Testis (tissue), 3 donors: ENCODE data around the gene TSPAN10. TPM values are rescaled to one million over a fixed set of nuclear protein-coding genes. Genes with fewer than 3 reads are reported as not detected.

ENCODE experiments used
- DNase-seq: peaks from one replicate; pipeline ENCODE4 v3.0.0-alpha.2; 2019
- H3K27ac ChIP-seq, 2 donors: fragments of 200-600 bp; sonication (generic); one replicate each; pipeline ENCODE4 v1.5.1; 2019
- H3K27me3 ChIP-seq: fragments of 200-600 bp; sonication (generic); one replicate; pipeline ENCODE4 v1.5.1; 2019
- H3K36me3 ChIP-seq: fragments of 200-600 bp; sonication (generic); one replicate; pipeline ENCODE4 v1.5.1; 2017; ENCODE audit warnings: low read depth; ENCODE audit errors: missing control alignments
- H3K4me1 ChIP-seq: fragments of 200-600 bp; sonication (generic); one replicate; pipeline ENCODE4 v1.5.1; 2019
- H3K4me3 ChIP-seq, 2 donors: fragments of 200-600 bp; sonication (generic); one replicate each; pipeline ENCODE4 v1.5.1; 2017 to 2019
- H3K9me3 ChIP-seq: fragments of 200-600 bp; sonication (generic); one replicate; pipeline ENCODE4 v1.5.1; 2017
- POLR2A ChIP-seq: fragments of 450-650 bp; IDR thresholded peaks from one replicate; pipeline ENCODE4 v1.6.1; 2017; ENCODE audit warnings: antibody characterized with exemption, mild to moderate bottlenecking, moderate library complexity
- WGBS, 2 donors: methylation state at CpG; one replicate each; pipeline ENCODE4 v1.1.5; 2018; 5-methylcytosine and 5-hydroxymethylcytosine counted together
- intact Hi-C: fragments of 100-400 bp; cut with DNase I; formaldehyde crosslinking; loops from one replicate; pipeline ENCODE4 v1.15.1; 2023; ENCODE audit warnings: low total_unique reads
- polyA plus RNA-seq: library from polyadenylated mRNA; stranded (reverse); fragments of 350-450 nt; fragmentation: Illumina TruSeq; extraction: RNeasy Lipid Tissue Mini Kit (QIAGEN cat#74804); gene quantifications from one replicate; pipeline ENCODE4 v1.2.3, GENCODE V29; 2014; ENCODE audit warnings: low read depth, low replicate concordance; ENCODE audit not compliant: insufficient read depth
- total RNA-seq, 2 donors: library from RNA; depleted of rRNA; stranded (reverse); fragments of >200 nt; gene quantifications; one replicate each; pipeline ENCODE4 v1.2.3, GENCODE V29; 2016
- TF ChIP-seq, protein P1 (sequence below), 3 experiments: fragments of 450-650 bp in 2 of 3; fragments of 200-600 bp in 1 of 3; sonication (generic) in 1 of 3; IDR thresholded peaks; one replicate each; pipeline ENCODE4 v1.5.1; 2016 to 2019; ENCODE audit warnings: antibody characterized with exemption in 3 of 3, mild to moderate bottlenecking in 2 of 3, moderate library complexity in 1 of 3

TSPAN10 gene
- total and polyA plus RNA-seq, 3 donors from 2014 or later: 1.2 to 3.1 (median 1.3) TPM

DNA sequence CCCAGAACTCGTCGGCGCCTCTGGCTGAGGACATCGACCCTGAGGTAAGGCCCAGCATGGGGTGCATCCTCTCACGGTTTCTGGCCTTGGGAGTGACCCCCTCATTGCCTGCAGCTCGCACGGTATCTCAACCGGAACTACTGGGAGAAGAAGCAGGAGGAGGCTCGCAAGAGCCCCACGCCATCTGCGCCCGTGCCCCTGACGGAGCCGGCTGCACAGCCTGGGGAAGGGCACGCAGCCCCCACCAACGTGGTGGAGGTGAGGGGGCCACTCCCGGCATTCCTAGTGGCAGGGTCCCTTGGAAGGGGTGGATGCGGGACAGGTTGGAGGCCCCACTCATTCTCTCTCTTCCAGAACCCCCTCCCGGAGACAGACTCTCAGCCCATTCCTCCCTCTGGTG lies 57.8 kb downstream of the TSPAN10 start:
- H3K4me1 ChIP-seq: no peaks in the 10 kb centered on the region
- H3K9me3 ChIP-seq: no peaks in the 10 kb centered on the region
- TF ChIP-seq, protein P1, sequence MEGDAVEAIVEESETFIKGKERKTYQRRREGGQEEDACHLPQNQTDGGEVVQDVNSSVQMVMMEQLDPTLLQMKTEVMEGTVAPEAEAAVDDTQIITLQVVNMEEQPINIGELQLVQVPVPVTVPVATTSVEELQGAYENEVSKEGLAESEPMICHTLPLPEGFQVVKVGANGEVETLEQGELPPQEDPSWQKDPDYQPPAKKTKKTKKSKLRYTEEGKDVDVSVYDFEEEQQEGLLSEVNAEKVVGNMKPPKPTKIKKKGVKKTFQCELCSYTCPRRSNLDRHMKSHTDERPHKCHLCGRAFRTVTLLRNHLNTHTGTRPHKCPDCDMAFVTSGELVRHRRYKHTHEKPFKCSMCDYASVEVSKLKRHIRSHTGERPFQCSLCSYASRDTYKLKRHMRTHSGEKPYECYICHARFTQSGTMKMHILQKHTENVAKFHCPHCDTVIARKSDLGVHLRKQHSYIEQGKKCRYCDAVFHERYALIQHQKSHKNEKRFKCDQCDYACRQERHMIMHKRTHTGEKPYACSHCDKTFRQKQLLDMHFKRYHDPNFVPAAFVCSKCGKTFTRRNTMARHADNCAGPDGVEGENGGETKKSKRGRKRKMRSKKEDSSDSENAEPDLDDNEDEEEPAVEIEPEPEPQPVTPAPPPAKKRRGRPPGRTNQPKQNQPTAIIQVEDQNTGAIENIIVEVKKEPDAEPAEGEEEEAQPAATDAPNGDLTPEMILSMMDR (IDR thresholded peaks at IDR 0.05): no peak
- TF ChIP-seq POLR2A: no peak
- no peaks in the 10 kb centered on the region for H3K27me3 ChIP-seq
- H3K36me3 ChIP-seq: no peaks in the 10 kb centered on the region
- WGBS, 2 donors: 86 to 94% methylated on average over 6 to 19 of the region's 19 CpGs
- intact Hi-C loops: no loop called here
- DNase-seq: no peak
- H3K27ac ChIP-seq: no peak overlapping the region
- no peak overlapping the region for H3K4me3 ChIP-seq

DNA sequence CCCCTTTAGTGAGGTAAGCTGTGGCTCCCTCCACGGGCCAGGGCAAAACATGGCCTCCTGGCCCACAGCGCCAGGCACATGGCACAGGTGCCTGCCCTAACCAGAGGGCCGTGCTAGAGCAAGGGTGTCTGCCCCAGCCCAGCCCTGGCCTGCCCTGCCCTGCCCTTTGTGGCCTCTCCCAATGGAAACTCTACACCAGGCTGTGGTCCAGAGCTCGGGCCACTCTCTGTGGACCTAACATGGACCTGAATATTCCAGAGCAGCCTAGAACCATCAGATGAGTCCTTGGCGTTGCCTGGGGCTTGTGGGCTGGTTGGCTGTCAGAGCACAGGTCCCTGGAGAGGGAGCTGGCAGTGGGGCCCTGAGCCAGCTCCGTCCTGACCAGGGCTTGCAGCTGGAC lies 58.2 kb downstream of the TSPAN10 start:
- TF ChIP-seq, protein P1 (IDR thresholded peaks at IDR 0.05): no peak
- no peak for TF ChIP-seq POLR2A
- DNase-seq: no peak
- Histone ChIP-seq H3K4me3 (no peak overlapping the region), H3K27ac (no peak overlapping the region), H3K9me3 (no peaks in the 10 kb centered on the region), H3K36me3 (no peaks in the 10 kb centered on the region), H3K27me3 (no peaks in the 10 kb centered on the region), H3K4me1 (no peaks in the 10 kb centered on the region)
- whole genome bisulfite sequencing, 2 donors: 84% methylated on average over 6 of the region's 6 CpGs; no CpG with 5 or more reads in 1 of the 2 donors
- intact Hi-C loops: no loop called here

DNA sequence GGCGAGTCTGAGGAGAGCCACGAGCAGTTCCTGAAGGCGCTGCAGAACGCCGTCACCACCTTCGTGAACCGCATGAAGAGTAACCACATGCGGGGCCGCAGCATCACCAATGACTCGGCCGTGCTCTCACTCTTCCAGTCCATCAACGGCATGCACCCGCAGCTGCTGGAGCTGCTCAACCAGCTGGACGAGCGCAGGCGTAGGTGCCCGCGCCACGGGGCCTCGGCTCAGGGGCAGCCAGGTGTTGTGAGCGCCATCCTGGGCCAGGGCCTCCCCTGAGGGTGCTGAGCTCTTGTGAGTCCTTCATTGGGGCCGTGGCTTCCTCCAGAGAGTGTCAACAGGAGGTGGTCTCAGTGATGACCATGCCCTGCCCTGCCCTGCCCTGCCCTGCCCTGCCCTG lies 58.8 kb downstream of the TSPAN10 start:
- H3K27me3 ChIP-seq: no peaks in the 10 kb centered on the region
- intact Hi-C loops: no loop called here
- TF ChIP-seq POLR2A: no peak
- TF ChIP-seq, protein P1 (IDR thresholded peaks at IDR 0.05): no peak
- DNase-seq: no peak
- no peaks in the 10 kb centered on the region for H3K36me3 ChIP-seq
- 94 to 96% methylated on average over 9 to 20 of the region's 22 CpGs for WGBS, 2 donors
- no peak overlapping the region for H3K4me3 ChIP-seq
- no peaks in the 10 kb centered on the region for H3K4me1 ChIP-seq
- H3K27ac ChIP-seq: no peak overlapping the region
- H3K9me3 ChIP-seq: no peaks in the 10 kb centered on the region

DNA sequence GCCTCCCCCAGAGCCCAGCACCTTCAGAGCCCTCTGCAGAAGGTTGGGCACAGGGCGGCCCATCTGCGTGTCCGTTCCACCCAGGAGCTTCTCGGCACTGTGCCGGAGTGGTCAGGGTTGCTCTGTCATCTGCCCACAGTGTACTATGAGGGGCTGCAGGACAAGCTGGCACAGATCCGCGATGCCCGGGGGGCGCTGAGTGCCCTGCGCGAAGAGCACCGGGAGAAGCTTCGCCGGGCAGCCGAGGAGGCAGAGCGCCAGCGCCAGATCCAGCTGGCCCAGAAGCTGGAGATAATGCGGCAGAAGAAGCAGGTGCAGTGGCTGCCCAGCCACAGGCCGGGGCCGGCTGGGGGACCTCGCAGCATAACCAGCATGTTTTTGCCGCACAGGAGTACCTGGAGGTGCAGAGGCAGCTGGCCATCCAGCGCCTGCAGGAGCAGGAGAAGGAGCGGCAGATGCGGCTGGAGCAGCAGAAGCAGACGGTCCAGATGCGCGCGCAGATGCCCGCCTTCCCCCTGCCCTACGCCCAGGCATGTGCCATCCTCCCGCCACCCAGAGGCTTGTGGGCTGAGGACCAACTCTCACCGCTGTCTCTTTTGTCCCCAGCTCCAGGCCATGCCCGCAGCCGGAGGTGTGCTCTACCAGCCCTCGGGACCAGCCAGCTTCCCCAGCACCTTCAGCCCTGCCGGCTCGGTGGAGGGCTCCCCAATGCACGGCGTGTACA lies 59.4 kb downstream of the TSPAN10 start:
- Histone ChIP-seq H3K4me1 (peaks cover 3% of the 10 kb centered on the region), H3K27me3 (no peaks in the 10 kb centered on the region), H3K27ac (no peak overlapping the region), H3K9me3 (no peaks in the 10 kb centered on the region), H3K4me3 (no peak overlapping the region), H3K36me3 (no peaks in the 10 kb centered on the region)
- 90 to 91% methylated on average over 23 to 40 of the region's 40 CpGs for WGBS, 2 donors
- intact Hi-C loops: no loop called here
- TF ChIP-seq, protein P1 (IDR thresholded peaks at IDR 0.05): no peak
- no peak for TF ChIP-seq POLR2A
- no peak for DNase-seq
